Left colon (tissue), 2 donors: ENCODE results near the gene SSB. TPM values are rescaled to one million over a fixed set of nuclear protein-coding genes. Genes with fewer than 3 reads are reported as not detected.

ENCODE experiments used
- ATAC-seq: fragments of 200-7000 bp; cut with Tn5 transposase; one replicate; pipeline ENCODE4 v1.9.1; 2020; ENCODE audit warnings: mild to moderate bottlenecking, moderate library complexity
- DNase-seq, 2 donors: peaks; one replicate each; pipeline ENCODE4 v3.0.0-alpha.2; 2020
- intact Hi-C, 2 donors: fragments of 100-400 bp; cut with DNase I in 1 of 2; cut with micrococcal nuclease in 1 of 2; formaldehyde crosslinking; loops; one replicate each; pipeline versions ENCODE4 v1.11.2 to v1.14.0; 2022; cut with DNase I, micrococcal nuclease
- total RNA-seq, 2 donors: library from RNA; stranded (reverse); fragmentation: NEBNext Ultra II Directional; extraction: Animal tissue kit (Norgen Biotek cat#: 25700); gene quantifications; one replicate each; pipeline ENCODE4 v1.2.1, GENCODE V29; 2021
- donor health status: DM: no; HTN: no; CAD: no.
- donor health status: DM: yes; HTN: yes; CAD: no.

SSB gene
- total RNA-seq, 2 donors from 2014 or later: 40.5 to 43.7 TPM

- ATAC-seq (no peak), DNase-seq (no peak)
- intact Hi-C loops: no loop called here
These were observed 61.5 kb downstream of the SSB start for GRCh38 chr2:169860149-169860548.

Other genes starting within 250 kb of the SSB start
- 10 to 100 TPM; 65.8 to 69.2 TPM for gene FASTKD1, start 225.0 kb upstream of the SSB start, total RNA-seq
- gene PPIG, start 214.5 kb upstream of the SSB start, total RNA-seq: 10 to 100 TPM; 46.9 to 50.5 TPM
- gene CFAP210, start 104.5 kb upstream of the SSB start, total RNA-seq: not detected
- gene PHOSPHO2, start 104.4 kb upstream of the SSB start, total RNA-seq: 1 to 10 TPM; 7.4 to 8.3 TPM
- gene KLHL23, start 65.0 kb upstream of the SSB start, total RNA-seq: 10 to 100 TPM in 1 of 2 donors, 1 to 10 TPM in 1; 9.7 to 12.9 TPM
- gene METTL5, start 26.0 kb downstream of the SSB start, total RNA-seq: 10 to 100 TPM; 42.2 to 44.7 TPM
- gene UBR3, start 28.6 kb downstream of the SSB start, total RNA-seq: 10 to 100 TPM; 36.8 to 41.5 TPM